Esophagus squamous epithelium (tissue), 4 donors: ENCODE measurements around the gene CPTP.

Experiments used
- CTCF ChIP-seq, 6 experiments: fragments of 450-650 bp in 4 of 6; fragments of 200-600 bp in 2 of 6; sonication (generic) in 2 of 6; IDR thresholded peaks; one replicate each; pipeline ENCODE4 v1.5.1; 2016 to 2019; ENCODE audit warnings: antibody characterized with exemption in 6 of 6, mild to moderate bottlenecking in 4 of 6, moderate library complexity in 4 of 6
- POLR2A ChIP-seq, 4 donors: fragments of 450-650 bp; IDR thresholded peaks; one replicate each; pipeline ENCODE4 v1.6.1; 2017; ENCODE audit warnings: antibody characterized with exemption in 4 of 4, mild to moderate bottlenecking in 4 of 4, moderate library complexity in 3 of 4

- TF ChIP-seq CTCF (IDR thresholded peaks at IDR 0.05) (no peak), POLR2A (IDR thresholded peaks at IDR 0.05) (no peak)
These were observed 17.2 kb upstream of the CPTP start for GRCh38 chr1:1307261-1307922.
